Measurements from ENCODE around the gene PLD6. TPM values are rescaled to one million over a fixed set of nuclear protein-coding genes. Genes with fewer than 3 reads are reported as not detected.

The PLD6 gene
- total and polyA plus RNA-seq, 8 donors, result 3.4 to 5.9 (median 4.6) TPM

DNA sequence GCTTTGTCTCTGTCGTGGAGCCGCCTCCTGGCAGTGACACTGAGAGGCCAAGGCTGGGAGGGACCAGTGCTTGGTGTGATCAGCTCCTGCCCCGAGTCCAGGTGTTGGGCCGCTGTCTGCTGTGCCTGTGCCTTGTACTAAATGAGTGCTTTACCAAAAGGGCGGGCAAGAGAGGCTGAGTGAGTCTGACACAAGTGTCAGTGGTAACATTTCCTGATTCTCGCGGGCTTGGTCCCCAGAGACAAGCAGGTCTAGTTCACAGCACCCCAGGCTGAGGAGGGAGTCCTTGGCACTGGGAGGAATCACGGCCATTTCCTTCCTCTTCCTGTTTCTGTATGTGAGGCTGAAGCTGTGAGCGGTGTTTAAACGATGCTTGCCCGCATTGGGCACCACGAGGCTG is 30.2 kb downstream of the PLD6 start:
- Histone ChIP-seq H3K36me3 (peaks cover 0 to 98% of the 10 kb centered on the region in 2 donors), H3K27ac (peak overlapping the region in 1 of 2 donors; percentile 50), H3K4me1 (peaks cover 2 to 28% of the 10 kb centered on the region in 2 donors), H3K4me3 (no peak overlapping the region), H3K9me3 (no peaks in the 10 kb centered on the region), H3K27me3 (no peaks in the 10 kb centered on the region)
- peak in 1 of 4 donors; percentile 31 for DNase-seq
- intact Hi-C loops (cut with DNase I), result no loop called here
- no peak for ATAC-seq
- TF ChIP-seq, protein P1, sequence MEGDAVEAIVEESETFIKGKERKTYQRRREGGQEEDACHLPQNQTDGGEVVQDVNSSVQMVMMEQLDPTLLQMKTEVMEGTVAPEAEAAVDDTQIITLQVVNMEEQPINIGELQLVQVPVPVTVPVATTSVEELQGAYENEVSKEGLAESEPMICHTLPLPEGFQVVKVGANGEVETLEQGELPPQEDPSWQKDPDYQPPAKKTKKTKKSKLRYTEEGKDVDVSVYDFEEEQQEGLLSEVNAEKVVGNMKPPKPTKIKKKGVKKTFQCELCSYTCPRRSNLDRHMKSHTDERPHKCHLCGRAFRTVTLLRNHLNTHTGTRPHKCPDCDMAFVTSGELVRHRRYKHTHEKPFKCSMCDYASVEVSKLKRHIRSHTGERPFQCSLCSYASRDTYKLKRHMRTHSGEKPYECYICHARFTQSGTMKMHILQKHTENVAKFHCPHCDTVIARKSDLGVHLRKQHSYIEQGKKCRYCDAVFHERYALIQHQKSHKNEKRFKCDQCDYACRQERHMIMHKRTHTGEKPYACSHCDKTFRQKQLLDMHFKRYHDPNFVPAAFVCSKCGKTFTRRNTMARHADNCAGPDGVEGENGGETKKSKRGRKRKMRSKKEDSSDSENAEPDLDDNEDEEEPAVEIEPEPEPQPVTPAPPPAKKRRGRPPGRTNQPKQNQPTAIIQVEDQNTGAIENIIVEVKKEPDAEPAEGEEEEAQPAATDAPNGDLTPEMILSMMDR (IDR thresholded peaks at IDR 0.05), result no peak

DNA sequence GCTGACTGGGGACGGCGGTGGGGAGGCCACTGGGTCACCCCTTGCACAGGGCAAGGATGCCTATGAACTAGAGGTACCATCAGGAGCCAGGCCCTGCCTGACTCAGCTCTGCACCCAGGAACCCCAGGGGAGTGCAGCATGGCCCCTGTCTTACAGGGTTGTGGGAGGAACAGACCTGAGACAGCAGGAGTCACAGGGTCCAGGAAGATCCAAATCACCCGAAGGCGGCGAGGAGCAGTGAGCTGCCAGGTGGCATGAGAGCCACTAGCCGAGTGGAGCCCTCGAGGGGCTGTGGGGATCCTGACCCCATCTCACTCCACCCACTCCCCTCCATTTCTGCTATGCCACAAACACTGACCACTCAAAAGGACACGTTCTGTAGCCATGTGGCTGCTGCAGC is 30.8 kb downstream of the PLD6 start:
- DNase-seq, result peak in 1 of 4 donors; percentile 39
- ATAC-seq, result no peak
- Histone ChIP-seq H3K4me3 (no peak overlapping the region), H3K36me3 (peaks cover 0 to 95% of the 10 kb centered on the region in 2 donors), H3K4me1 (peaks cover 7 to 33% of the 10 kb centered on the region in 2 donors), H3K27me3 (no peaks in the 10 kb centered on the region), H3K9me3 (no peaks in the 10 kb centered on the region), H3K27ac (peak overlapping the region in 1 of 2 donors; percentile 50)
- intact Hi-C loops (cut with DNase I), result no loop called here
- TF ChIP-seq, protein P1 (IDR thresholded peaks at IDR 0.05), result no peak

DNA sequence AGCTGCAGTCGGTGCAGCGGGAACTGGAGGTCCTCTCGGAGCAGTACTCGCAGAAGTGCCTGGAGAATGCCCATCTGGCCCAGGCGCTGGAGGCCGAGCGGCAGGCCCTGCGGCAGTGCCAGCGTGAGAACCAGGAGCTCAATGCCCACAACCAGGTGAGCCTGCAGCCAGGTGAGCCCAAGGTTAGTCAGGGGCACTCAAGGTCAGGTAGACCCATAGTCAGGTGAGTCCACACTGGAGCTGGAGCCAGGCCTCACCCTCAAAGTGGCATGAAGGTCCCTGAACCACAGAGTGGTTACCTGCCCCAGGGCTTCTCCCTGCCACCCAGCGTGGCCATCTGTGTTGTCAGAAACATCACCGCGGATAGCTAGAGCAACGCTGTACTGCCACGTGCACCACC is 32.2 kb downstream of the PLD6 start:
- DNase-seq (peak in 1 of 4 donors; percentile 57), ATAC-seq (no peak)
- Histone ChIP-seq H3K4me1 (peaks cover 7 to 37% of the 10 kb centered on the region in 2 donors), H3K27ac (no peak overlapping the region), H3K9me3 (no peaks in the 10 kb centered on the region), H3K36me3 (peaks cover 0 to 89% of the 10 kb centered on the region in 2 donors), H3K27me3 (no peaks in the 10 kb centered on the region), H3K4me3 (no peak overlapping the region)
- intact Hi-C loops (cut with DNase I), result no loop called here
- TF ChIP-seq, protein P1 (IDR thresholded peaks at IDR 0.05), result no peak

DNA sequence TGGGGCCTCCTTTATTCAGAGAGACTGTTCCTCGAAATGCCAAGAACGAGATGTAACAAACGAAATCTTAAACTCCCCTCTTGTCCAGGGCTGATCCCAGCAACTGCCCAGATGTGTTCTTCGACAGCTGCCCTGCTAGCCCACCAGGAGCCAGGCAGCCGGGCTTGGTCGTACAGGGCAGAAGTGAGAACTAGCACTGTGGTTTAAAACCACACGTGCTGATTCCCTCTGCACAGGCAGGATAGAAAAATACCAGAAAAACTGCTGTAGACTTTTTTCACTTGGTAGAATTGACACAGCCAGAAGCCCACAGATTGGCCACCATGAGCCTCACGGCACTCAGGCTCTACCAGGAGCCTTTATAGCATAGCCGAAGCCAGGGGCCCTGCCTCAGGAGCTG is 33.1 kb downstream of the PLD6 start:
- no peak for ATAC-seq

More for the DNA sequence above, 33.1 kb downstream of the PLD6 start:
- peak overlapping the region in 1 of 2 donors; percentile 46 for H3K27ac ChIP-seq
- intact Hi-C loops (cut with DNase I), result no loop called here
- no peak for DNase-seq
- TF ChIP-seq, protein P1 (IDR thresholded peaks at IDR 0.05), result no peak
- peaks cover 7 to 37% of the 10 kb centered on the region in 2 donors for H3K4me1 ChIP-seq
- peaks cover 0 to 89% of the 10 kb centered on the region in 2 donors for H3K36me3 ChIP-seq
- H3K9me3 ChIP-seq, result no peaks in the 10 kb centered on the region
- H3K4me3 ChIP-seq, result no peak overlapping the region
- no peaks in the 10 kb centered on the region for H3K27me3 ChIP-seq
